C1 segment of cervical spinal cord (tissue), 14 donors: ENCODE measurements around the gene SLC19A2.
"Not testable (repeated sequence)": the region's sequence is repeated elsewhere in the genome, so short reads cannot be mapped to it uniquely, and the experiment has no call there.

Source experiments
- DNase-seq, 14 donors: peaks; one replicate each; lab custom pipeline; 2025; lab: John Stamatoyannopoulos, UW

Gene SLC19A2

DNA sequence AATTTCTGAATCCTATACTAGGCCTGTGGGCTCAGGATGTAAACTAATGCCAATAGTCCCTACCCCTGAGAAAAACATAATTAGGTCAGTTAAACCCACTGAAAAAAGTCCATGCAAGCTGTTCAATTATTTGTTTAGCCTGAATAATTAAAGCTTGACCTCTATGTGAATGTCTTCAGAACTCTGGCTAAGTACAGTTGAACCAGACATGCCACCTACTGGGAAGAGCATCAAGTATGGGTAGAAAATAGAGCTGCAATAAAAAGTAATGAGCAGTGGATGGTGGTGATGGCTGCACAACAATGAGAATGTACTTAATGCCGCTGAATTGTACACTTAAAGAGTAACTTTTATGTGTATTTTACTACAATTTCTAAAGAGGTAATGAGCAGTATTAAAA is 23.6 kb upstream of the SLC19A2 start:
- no peak for DNase-seq

DNA sequence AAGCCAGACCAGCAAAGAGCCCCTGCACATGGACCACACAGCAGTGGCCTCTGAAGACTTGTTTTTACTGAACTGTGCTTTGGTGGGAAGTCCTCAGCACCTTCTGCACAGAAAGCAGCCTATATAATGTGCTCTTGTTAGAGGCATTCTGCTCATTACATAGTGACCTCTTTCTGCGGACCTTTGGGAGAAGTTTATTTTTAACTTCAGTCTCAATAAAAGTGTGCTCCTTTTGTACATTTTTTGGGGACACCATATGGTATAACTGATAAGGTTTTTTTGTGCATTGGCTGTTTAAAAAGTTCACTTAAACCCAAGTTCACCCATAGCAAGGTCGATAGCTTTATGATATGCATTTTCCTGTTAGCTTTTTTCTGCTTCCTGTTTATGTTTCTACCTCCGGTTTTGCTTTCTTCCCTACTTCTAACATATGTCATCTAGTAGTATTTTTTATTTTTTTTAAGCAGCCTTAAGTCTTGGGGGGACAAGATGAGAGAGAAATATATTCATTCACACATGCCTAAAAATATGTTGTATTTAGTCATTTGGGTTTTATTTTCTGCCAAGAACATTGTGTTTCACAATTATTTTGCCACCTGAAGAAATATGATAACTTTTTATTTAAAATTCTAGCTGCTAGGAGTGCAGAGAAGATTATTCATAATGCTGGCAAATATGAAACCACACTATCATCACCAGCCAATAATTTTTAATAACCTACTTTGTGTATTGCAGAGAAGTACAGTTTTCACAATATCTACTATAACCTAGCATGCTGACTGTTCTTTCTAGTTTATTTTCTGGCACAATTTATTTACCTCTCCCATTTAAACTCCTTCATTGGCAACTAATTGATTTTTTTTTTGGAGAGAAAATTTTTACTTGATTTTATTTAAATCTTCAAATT is 22.9 kb upstream of the SLC19A2 start:
- no peak for DNase-seq

DNA sequence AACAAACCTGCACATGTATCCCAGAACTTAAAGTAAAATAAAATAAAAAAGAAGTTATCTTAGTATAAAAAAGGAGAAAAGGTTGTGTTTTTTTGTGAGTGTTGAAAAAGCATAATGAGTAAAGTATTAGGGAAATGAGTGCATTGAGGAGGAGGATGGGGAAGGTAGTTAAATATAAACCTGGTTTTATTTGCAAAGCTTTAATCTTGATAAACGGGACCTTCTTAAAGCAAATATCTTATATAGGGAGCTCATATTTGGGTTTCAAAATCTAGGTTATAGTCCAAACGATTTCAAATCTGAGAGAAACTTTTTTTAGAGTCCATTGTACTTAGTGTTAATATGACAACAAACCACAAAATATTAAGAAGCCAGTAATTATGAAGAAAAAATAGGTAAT is 21.7 kb upstream of the SLC19A2 start:
- no peak for DNase-seq

DNA sequence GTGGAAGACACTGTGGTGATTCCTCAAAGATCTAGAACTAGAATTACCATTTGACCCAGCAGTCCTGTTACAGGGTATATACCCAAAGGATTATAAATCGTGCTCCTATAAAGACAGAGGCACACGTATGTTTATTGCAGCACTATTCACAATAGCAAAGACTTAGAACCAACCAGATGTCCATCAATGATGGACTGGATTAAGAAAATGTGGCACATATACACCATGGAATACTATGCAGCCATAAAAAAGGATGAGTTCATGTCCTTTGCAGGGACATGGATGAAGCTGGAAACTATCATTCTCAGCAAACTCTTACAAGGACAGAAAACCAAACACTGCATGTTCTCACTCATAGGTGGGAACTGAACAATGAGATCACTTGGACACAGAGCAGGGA is 17.9 kb upstream of the SLC19A2 start:
- not testable (repeated sequence) for DNase-seq

DNA sequence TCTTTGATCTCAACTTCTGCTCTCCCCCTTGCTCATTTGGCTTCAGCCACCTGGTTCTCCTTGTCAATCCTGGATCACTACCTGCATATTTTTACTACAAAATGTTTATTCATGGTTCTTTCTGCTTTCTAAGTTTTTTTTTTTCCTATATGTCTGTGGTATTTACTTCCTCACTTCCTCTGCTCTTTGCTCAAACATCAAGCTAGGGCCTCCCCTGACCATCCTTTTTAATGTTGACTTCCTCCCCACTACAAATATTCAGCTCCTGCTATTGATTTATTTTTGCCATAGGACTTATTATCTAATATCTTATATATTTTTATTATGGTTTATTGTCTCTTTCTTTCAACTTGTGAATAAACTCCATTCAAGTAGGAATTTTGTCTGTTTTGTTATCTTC is 14.1 kb upstream of the SLC19A2 start:
- DNase-seq: no peak

DNA sequence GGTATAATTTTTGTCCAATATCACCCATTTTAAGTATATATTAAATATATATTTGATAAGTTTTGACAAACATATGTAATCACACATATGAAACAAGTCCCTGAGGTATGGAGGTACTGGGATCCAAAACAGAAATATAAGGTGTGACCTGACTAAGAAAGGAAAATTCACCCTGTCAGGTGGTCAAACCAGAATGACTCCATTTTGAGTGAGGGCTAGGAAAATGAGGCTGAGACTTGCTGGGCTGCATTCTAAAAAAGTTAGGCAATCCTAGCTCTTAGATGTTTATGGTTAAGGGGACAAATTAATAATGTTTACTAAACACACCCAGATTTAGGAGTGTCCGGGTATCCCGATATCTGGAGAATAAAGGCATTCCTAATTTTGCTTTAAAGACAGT is 11.6 kb upstream of the SLC19A2 start:
- no peak for DNase-seq

DNA sequence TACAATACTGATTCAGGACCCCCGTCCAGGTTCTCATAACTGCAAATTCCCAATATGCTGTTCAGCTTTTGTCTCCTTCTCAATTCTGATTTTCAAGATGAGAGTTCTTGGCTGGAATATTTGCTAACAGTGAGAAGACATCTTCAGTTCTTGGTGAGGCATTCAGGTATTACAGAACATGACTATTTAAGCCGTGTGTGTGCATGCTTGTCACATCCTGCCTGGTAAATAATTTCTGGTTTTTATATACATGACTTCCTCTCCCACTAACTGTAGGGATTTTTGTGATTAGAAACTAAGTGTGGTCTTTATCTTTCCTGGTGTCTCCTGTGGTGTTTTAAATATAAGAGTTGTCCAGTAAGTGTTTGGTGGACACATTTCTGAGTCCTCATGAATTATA is 10.2 kb upstream of the SLC19A2 start:
- DNase-seq: no peak

DNA sequence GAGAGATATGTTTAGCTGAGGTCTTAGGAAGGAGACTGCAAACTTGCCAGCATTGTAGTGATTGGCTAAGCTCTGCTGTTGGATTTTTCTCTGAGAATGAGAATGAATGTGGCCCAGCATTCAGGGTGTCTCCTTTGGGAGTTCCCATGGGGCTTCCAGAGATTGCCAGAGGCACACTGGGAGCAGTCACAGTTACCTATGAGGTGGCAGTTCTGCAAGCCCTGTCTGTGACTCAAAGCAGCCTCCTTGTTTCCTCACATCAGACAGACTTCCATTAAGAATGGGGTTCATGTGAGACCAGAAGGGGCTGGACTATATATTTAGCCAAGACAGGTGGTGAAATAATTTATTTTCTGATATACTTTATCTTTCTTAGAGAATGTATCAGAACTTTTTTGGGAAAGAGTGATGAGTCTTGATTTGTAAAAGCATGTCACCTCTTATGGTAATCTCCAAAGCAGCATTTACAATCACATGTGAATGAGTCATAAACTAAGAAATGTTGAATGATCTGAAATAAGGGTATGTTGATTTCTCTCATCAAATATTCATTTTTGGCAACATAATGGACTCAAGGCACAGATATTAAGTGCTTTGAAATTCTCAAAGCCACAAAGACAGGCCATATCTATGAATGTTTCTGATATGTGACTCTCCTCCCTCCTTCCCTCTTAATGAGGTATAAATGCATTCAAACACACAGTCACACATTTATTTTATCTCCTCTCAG is 9.5 kb upstream of the SLC19A2 start:
- no peak for DNase-seq

DNA sequence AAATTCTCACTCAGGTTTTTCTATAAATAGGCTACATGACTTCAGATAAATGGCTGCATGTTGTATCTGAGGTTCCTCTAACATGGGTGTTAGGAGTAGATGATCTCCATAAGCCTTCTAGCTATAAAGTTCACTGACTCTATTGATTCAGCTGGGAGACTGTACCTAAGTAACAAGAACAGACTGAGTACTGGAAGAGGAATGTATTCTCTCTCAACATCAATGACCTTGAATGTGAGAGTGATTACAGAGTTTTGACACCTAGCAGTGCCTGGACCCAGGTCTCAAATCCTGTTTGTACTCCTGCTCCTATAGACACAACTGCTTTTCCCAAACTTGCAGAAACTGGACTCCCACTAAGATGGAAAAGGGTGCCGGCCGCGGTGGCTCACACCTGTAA is 8.6 kb upstream of the SLC19A2 start:
- no peak for DNase-seq

DNA sequence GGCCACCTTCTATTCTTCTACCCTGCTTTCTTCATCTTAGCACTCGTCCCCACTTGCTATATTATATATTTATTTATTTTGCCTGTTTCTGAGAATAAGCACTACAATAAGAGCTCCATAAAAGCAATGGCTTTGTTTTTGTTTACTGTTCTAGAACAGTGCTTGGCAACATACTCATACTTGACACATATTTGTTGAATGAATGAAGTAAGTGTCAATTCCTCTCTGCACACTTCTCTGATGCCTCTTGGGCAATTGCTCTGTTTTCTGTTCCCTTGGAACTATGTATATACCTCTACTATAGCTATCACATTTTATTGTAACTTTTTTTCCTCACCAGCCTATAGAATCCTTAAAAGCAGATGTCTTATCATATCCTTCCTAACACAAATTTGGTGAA is 7.5 kb upstream of the SLC19A2 start:
- no peak for DNase-seq

DNA sequence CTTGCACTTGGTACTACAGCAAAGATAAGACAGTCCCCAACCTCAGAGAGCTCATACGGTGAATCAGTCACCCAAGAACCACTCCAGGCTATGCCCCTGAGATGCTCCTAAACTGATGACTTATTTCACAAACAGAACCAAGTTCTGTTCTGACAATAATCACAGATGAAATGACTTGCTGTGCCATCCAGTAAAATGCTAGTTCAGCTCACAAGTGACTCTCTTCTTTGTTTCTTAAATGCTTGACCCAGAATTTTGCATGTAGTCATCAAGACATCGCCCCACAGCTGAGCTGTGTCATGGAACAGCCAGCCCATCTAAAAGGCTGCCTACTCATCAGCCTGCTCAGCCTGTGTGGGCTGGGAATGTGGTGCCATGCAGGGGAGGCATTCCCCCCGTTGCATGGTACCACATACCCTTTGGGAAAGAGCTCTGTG is 6.1 kb upstream of the SLC19A2 start:
- no peak for DNase-seq

DNA sequence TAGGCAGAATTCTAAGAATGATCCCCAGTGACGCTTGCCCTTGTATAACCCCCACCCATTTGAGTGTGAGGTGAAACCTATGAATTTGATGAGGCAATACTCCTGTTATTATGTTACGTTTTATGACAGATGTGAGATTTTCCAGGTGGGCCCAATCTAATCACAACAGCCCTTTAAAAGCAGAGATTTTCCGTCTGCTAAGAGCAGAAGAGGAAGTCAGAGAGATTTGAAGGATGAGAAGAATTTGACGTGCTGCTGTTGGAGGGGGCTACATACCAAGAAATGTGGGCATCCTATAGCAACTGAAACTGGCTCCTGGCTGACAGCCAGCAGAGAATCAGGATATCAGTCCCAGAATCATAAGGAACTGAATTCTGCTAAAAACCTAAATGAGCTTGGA is 2.4 kb upstream of the SLC19A2 start:
- no peak for DNase-seq

DNA sequence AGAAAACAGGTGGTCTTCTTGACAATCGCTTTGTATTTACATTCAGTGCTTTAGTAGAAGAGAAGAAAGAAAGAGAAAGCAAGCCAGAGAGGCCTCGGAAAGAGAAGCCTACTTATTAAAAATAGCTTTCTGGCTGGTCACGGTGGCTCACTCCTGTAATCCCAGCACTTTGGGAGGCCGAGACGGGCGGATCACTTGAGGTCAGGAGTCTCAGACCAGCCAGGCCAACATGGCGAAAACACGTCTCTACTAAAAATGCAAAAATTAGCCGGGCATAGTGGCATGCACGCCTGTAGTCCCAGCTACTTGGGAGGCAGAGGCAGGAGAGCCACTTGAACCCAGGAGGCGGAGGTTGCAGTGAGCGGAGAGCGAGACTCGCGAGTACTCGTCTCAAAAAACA is 1.8 kb upstream of the SLC19A2 start:
- DNase-seq: no peak

DNA sequence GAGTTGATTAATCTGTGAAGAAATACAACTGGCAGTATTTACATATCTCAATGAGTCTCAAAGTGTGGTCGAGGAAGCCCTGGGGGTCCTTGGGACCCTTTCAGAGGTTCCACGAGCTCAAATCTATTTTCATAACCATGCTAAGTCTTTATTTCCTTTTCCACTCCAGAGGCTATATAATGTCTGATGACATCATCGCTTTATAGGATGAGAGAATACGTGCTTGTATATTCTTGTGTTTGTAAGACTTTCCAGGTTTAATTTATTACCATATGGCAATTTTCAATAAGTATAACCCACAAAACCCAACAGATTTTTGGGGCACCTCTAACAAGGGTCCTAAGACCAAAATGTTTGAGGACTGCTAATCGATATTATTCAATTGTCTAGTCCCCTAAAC is 1.4 kb upstream of the SLC19A2 start:
- DNase-seq: no peak

DNA sequence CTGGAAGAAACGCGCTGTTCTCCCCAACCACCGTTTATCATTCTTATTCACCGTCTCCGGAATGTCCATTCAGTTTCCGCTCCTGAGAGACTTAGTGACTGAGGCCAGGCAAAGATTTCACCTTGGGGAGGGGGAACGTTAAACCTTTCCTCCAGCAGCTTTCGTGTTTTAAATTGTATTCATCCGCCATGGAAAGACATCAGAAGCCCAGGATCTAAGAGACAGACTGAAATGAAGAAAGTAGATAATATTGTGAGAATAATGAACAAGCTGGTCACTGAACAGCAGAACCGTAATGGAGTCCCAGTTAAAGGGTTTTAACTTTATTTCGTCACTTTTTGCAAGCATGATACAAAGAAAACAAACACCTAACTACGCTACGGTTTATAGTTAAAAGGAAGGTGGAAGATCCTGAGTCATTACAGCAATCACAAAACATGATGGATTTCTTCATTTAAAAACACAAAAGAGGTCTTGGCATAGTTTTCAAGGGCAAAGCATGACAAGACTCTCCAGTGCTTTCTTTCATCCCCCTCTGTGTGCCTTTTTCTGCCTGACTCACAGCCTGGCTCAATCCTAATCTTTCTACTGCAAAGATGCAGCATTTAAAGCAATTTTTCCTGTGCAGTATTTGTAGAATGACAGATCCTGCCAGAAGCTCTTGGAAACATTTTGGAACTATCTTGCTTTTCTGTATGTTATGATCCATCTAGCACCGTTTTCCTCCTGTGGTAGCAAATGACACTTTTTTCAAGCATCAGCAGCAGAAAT is 722 bp upstream of the SLC19A2 start:
- peak in 2 of 14 donors; percentile 35 to 50 for DNase-seq

DNA sequence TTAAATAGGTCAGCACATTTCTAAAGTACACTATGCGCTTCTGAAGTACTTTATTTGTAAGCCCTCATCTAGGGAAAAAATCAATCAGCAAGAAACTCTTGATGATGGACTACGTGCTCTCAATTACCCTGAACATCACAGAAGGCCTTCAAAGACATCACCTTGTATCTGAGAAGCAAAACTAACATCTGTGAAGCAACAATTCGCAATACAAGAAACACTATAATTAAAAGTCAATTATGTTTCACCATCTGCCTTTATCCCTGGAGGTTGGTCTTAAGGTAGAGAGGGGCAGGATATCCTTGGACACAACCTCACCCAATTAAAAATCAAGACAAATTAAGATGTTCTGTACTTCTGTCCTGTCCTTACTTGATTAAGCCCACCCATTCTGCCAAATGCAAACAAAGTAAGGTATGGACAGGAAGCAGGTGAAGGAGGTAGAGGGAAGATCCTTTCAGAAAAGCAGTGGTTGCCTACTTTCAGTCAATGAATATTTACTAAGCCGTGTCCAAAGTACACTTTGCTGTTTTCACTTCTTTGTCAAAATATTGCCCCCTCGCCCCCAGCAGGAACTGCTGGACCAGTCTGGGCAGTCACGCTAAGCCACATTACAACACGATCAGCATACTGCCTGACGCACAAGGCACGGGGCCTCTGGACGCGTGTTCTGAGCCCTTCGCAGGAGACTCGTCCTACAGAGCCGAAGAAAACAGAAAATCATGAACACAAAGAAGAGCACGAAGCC is 887 bp downstream of the SLC19A2 start:
- peak in 11 of 14 donors; percentile 25 to 75 (median 65) for DNase-seq

DNA sequence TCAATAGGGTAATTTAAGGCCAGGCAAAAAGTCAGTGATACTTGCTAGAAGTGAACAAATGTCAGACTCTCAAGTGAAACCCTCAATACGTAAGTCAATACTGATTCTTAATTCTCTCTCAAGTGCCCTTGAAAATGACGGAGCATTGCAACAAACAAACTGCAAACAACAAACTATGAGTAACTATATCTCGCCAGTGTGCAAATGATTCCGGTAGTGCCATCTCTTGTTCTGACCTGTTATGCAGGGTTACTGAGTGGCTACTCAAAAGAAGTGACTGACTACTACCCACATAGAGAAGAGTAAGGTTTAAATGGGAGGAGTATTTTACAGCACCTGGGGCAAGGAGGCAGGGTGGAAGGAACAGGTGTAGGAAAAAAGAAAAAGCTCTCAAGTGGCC is 1.6 kb downstream of the SLC19A2 start:
- DNase-seq: peak in 1 of 14 donors; percentile 5

DNA sequence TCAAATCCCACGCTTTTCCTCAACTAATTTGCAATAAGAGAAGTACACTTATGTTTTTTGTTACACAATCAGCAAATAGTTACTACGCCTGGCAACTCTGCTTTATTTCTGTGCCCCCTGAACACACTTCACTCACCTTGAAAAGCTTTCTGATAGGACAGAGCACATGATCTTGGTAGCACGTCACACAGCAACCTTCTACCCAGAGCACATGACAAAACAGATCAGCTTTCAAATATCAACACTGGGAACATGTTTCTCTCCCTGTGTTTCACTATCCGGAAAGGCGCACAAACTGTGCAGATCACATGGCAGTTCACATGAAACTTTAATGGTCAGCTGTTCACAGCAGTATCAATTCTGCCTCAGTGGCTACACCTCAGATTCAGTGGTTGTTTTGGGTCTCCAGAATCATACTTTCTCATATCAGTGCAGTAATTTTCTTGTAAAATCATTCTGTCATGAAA is 2.2 kb downstream of the SLC19A2 start:
- DNase-seq: peak in 3 of 14 donors; percentile 6 to 26 (median 9)

DNA sequence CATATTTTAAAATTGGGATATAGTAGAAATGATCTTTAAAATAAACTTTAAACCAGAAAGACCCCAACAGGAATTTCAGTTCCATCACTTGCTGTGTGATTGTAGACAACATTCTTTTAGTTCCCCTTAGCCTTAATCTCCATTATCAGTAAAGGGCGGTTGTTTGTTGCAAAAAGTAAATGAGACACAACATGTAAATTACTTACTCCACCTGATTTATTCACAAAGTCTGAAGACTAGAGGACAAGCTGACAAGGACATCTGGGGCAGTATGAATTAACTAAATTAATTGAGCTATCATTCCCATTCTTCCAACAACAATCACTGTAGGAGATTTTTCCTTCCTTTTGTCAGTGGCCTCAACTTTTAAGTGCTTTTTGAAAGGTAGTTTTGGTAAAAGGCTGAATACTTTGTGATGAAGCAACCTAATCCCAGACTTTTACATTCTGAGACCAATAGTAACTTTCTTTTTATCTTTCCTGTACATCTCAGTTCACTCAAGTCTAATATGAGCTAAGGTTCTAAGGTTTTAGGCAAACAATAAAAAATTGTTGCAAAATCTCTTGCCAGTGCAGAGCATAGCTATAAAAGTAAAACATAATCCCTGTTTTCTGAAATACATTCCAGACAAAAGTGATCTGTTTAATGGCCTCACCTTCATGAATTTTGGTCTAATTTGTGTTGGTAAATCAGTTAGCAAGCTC is 6.2 kb downstream of the SLC19A2 start:
- DNase-seq: no peak

DNA sequence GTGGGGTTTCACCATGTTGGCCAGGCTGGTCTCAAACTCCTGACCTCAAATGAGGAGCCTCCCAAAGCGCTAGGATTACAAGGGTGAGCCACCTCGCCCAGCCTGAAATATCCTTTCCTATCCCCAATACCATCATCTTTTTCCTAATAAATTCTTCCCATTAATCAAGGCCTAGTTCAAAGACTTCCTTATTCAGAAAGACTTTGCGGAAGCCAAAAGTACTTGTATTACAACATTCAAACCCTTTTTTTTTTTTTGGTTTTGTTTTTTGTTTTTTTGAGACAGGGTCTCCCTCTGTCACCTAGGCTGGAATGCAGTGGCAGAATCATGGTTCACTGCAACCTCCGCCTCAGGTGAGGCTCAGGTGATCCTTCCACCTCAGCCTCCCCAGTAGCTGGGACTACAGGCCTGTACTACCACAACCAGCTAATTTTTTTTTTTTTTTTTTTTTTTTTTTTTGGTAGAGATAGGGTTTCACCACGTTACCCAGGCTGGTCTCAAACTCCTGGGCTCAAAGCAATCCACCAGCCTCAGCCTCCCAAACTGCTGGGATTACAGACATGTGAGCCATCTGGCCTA is 7.6 kb downstream of the SLC19A2 start:
- no peak for DNase-seq
